WTC11 (cell line): ENCODE results near the gene PNCK.

Source experiments
- ATF6 ChIP-seq: sonication (generic); formaldehyde crosslinking; IDR thresholded peaks from 2 replicates; pipeline ENCODE4 v1.8.1; 2023; ENCODE audit warnings: mild to moderate bottlenecking, missing genetic modification reagents
- CBFB ChIP-seq: sonication (generic); formaldehyde crosslinking; IDR thresholded peaks from 2 replicates; pipeline ENCODE4 v1.8.1; 2022; ENCODE audit warnings: mild to moderate bottlenecking, low read depth, missing genetic modification reagents
- CTCF ChIP-seq: fragments of 200-600 bp; IDR thresholded peaks from 2 replicates; pipeline ENCODE4 v1.8.0; 2022; ENCODE audit warnings: antibody characterized with exemption
- ELF4 ChIP-seq: sonication (generic); formaldehyde crosslinking; IDR thresholded peaks from 2 replicates; pipeline ENCODE4 v1.8.1; 2022; ENCODE audit warnings: low read depth, mild to moderate bottlenecking, moderate library complexity, missing genetic modification reagents
- IRF1 ChIP-seq: sonication (generic); formaldehyde crosslinking; IDR thresholded peaks from 2 replicates; pipeline ENCODE4 v1.8.0; 2023; ENCODE audit warnings: missing genetic modification reagents
- IRF2 ChIP-seq: sonication (generic); formaldehyde crosslinking; IDR thresholded peaks from 2 replicates; pipeline ENCODE4 v1.8.0; 2022; ENCODE audit warnings: low read depth, missing genetic modification reagents, borderline replicate concordance
- KAT7 ChIP-seq: sonication (generic); formaldehyde crosslinking; IDR thresholded peaks from 2 replicates; pipeline ENCODE4 v1.8.1; 2023; ENCODE audit warnings: missing genetic modification reagents, mild to moderate bottlenecking, borderline replicate concordance
- USF1 ChIP-seq: sonication (generic); formaldehyde crosslinking; IDR thresholded peaks from 2 replicates; pipeline ENCODE4 v1.8.0; 2022; ENCODE audit warnings: mild to moderate bottlenecking, missing genetic modification reagents

- TF ChIP-seq CTCF (no peak), CBFB (CRISPR knock-in tag) (no peak), IRF2 (CRISPR knock-in tag) (no peak), IRF1 (CRISPR knock-in tag) (no peak), USF1 (no peak), ATF6 (CRISPR knock-in tag) (no peak), KAT7 (CRISPR knock-in tag) (no peak), ELF4 (CRISPR knock-in tag) (no peak)
Observed at GRCh38 chrX:153673428-153674218, at the start of gene PNCK.
